MM.1S (cell line): ENCODE results near the gene MRPL19.

Experiments
- EZH2 ChIP-seq: fragments of 300-600 bp; sonication (generic); optimal IDR thresholded peaks from 2 replicates; pipeline ENCODE3; 2017; ENCODE audit warnings: low read depth, mild to moderate bottlenecking, antibody characterized with exemption, low read length, mixed read lengths
- TF ChIP-seq, protein P1 (sequence below): fragments of 300-600 bp; sonication (generic); IDR thresholded peaks from 2 replicates; pipeline ENCODE4 v1.5.1; 2016; ENCODE audit warnings: antibody characterized with exemption, low read length, mixed read lengths

DNA sequence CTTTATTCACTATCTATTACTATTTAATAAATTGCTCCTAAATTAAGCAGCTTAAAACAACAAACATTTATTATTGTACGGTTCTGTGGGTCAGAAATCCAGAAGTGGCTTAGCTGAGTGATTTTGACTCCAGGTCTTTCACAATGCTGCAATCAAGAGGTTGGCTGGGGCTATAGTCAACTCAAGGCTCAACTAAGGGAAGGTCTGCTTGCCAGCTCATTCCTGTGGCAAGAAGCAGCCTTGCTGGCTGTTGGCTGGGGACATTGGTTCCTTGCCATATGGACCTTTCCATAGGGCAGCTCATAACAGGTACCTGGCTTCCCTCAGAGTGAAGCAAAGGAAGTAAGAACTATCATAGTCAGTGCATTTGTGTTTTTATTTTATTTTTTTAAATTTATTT lies 5.0 kb upstream of the MRPL19 start:
- TF ChIP-seq, protein P1, sequence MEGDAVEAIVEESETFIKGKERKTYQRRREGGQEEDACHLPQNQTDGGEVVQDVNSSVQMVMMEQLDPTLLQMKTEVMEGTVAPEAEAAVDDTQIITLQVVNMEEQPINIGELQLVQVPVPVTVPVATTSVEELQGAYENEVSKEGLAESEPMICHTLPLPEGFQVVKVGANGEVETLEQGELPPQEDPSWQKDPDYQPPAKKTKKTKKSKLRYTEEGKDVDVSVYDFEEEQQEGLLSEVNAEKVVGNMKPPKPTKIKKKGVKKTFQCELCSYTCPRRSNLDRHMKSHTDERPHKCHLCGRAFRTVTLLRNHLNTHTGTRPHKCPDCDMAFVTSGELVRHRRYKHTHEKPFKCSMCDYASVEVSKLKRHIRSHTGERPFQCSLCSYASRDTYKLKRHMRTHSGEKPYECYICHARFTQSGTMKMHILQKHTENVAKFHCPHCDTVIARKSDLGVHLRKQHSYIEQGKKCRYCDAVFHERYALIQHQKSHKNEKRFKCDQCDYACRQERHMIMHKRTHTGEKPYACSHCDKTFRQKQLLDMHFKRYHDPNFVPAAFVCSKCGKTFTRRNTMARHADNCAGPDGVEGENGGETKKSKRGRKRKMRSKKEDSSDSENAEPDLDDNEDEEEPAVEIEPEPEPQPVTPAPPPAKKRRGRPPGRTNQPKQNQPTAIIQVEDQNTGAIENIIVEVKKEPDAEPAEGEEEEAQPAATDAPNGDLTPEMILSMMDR = no peak
- no peak for TF ChIP-seq EZH2
